Heart right ventricle (tissue), 16 donors: Measurements from ENCODE around the gene NR1H4. TPM values are rescaled to one million over a fixed set of nuclear protein-coding genes. Genes with fewer than 3 reads are reported as not detected.

Experiments used
- ATAC-seq, 8 donors: fragments of 200-7000 bp; cut with Tn5 transposase; one replicate each; pipeline ENCODE4 v1.9.1; 2020; ENCODE audit warnings: mild to moderate bottlenecking in 8 of 8, moderate library complexity in 8 of 8, moderate number of reproducible peaks in 1 of 8
- DNase-seq, 2 donors: peaks; one replicate each; pipeline ENCODE4 v3.0.0-alpha.2; 2020
- H3K27ac ChIP-seq, 10 donors: fragments of 200-600 bp; sonication (generic) in 2 of 10; one replicate each; pipeline versions ENCODE4 v1.5.0 to v1.8.0; 2020 to 2022; ENCODE audit warnings: mild to moderate bottlenecking in 3 of 10
- H3K27me3 ChIP-seq, 7 donors: fragments of 200-600 bp; one replicate each; pipeline ENCODE4 v1.8.0; 2021 to 2022; ENCODE audit warnings: mild to moderate bottlenecking in 2 of 7
- H3K36me3 ChIP-seq, 9 donors: fragments of 200-600 bp; sonication (generic) in 1 of 9; one replicate each; pipeline versions ENCODE4 v1.5.0 to v1.8.0; 2020 to 2022; ENCODE audit warnings: mild to moderate bottlenecking in 2 of 9
- H3K4me1 ChIP-seq, 9 donors: fragments of 200-600 bp; sonication (generic) in 1 of 9; one replicate each; pipeline versions ENCODE4 v1.5.0 to v1.8.0; 2020 to 2022; ENCODE audit warnings: mild to moderate bottlenecking in 4 of 9
- H3K4me3 ChIP-seq, 10 donors: fragments of 200-600 bp; sonication (generic) in 2 of 10; one replicate each; pipeline versions ENCODE4 v1.5.0 to v1.8.0; 2020 to 2022; ENCODE audit warnings: mild to moderate bottlenecking in 7 of 10, moderate library complexity in 2 of 10
- H3K9me3 ChIP-seq, 11 donors: fragments of 200-600 bp in 10 of 11; sonication (generic) in 2 of 11; one replicate each; pipeline versions ENCODE4 v1.5.0 to v1.8.0; 2013 to 2022; ENCODE audit warnings: mild to moderate bottlenecking in 2 of 11, control low read depth in 1 of 11, moderate library complexity in 1 of 11
- WGBS, 2 donors: extraction: QIAGEN DNeasy Blood & Tissue Kit; methylation state at CpG; one replicate each; pipeline ENCODE4 v1.1.7; 2013; ENCODE audit warnings: inconsistent platforms in 1 of 2; 5-methylcytosine and 5-hydroxymethylcytosine counted together
- intact Hi-C, 10 donors: fragments of 100-400 bp; cut with DNase I; formaldehyde crosslinking; loops; one replicate each; pipeline versions ENCODE4 v1.11.1 to v1.14.2; 2022
- polyA plus RNA-seq, 2 donors: library from polyadenylated mRNA; stranded (reverse); fragments of 200-250 nt; gene quantifications; one replicate each; pipeline ENCODE4 v1.2.3, GENCODE V29; 2013
- total RNA-seq, 10 donors: library from RNA; stranded (reverse); fragmentation: NEBNext Ultra II Directional in 3 of 10; extraction: Animal tissue kit (Norgen Biotek cat#: 25700) in 3 of 10; gene quantifications; one replicate each; pipeline versions ENCODE4 v1.2.1 to v1.2.4, GENCODE V29; 2021 to 2023
- TF ChIP-seq, protein P1 (sequence below), 9 donors: fragments of 200-600 bp; sonication (generic) in 2 of 9; IDR thresholded peaks; one replicate each; pipeline versions ENCODE4 v1.5.0 to v1.8.0; 2021 to 2022; ENCODE audit warnings: antibody characterized with exemption in 9 of 9, mild to moderate bottlenecking in 5 of 9, moderate library complexity in 1 of 9
- donor health status: Arrhythmogenic right ventricular cardiomyopathy.
- donor health status: ischemic (EF 13 %, LVEDD 7.1; RV severe dilation, severe dysfunction).
- donor health status: healthy with polysubstance abuse.
- donor health status: DM: no; HTN: yes; CAD: no.
- donor health status: DM: no; HTN: no; CAD: no.
- donor health status: ischemic (EF 25% LVEDD 6.9; RV normal size, moderate dysfunction).
- donor health status: ischemic (EF 25% LVEDD 5.7; RV mildly dilated, moderate dysfunction).
- donor health status: healthy.
- donor health status: DM: yes; HTN: yes; CAD: no.
- donor health status: Ischemic cardiomyopathy.
- donor health status: ischemic (EF 35%, LVEDD 5.7; RV mildly dilated, moderate dysfunction).
- donor health status: nonischemic (EF 11% LVEDD 7.7; RV severe dilation, severe dysfunction).
- donor health status: DM: yes; HTN: yes; CAD: no.
- donor health status: PGD.
- donor health status: ischemic (EF 29% LVEDD 5.4; RV normal size, mild dysfunction).
- donor health status: nonischemic (EF 23%, LVEDD 6.1; RV moderate dilation, normal function).

The NR1H4 gene
- total and polyA plus RNA-seq, 12 donors, result 0.15 TPM; not detected in 11

DNA sequence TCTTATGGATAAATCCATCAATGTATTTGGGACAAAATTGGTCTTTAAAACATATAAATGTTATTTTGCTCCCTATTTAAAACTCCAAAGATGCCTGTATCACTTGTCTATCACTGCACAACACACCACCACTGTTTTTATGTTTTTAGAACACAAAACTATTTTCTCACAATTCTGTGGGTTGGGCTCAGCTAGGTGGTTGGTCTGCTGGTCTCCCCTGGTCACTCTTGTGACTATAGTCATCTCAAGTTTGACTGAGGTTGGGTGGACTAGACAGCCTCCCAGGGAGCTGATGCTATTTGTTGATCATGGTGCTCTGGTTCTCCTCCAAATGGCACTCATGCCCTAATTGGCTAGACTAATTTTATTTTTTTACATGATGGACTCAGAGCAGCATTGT lies 39.5 kb upstream of the NR1H4 start:
- intact Hi-C loops, result no loop called here
- no peaks in the 10 kb centered on the region for H3K36me3 ChIP-seq
- H3K9me3 ChIP-seq, result peaks cover 0 to 7% (median 0%) of the 10 kb centered on the region in 11 donors
- TF ChIP-seq, protein P1, sequence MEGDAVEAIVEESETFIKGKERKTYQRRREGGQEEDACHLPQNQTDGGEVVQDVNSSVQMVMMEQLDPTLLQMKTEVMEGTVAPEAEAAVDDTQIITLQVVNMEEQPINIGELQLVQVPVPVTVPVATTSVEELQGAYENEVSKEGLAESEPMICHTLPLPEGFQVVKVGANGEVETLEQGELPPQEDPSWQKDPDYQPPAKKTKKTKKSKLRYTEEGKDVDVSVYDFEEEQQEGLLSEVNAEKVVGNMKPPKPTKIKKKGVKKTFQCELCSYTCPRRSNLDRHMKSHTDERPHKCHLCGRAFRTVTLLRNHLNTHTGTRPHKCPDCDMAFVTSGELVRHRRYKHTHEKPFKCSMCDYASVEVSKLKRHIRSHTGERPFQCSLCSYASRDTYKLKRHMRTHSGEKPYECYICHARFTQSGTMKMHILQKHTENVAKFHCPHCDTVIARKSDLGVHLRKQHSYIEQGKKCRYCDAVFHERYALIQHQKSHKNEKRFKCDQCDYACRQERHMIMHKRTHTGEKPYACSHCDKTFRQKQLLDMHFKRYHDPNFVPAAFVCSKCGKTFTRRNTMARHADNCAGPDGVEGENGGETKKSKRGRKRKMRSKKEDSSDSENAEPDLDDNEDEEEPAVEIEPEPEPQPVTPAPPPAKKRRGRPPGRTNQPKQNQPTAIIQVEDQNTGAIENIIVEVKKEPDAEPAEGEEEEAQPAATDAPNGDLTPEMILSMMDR (IDR thresholded peaks at IDR 0.05), result no peak
- no peak overlapping the region for H3K27ac ChIP-seq
- no peak overlapping the region for H3K4me3 ChIP-seq
- ATAC-seq (no peak), DNase-seq (no peak)
- H3K27me3 ChIP-seq, result peaks cover 0 to 5% (median 0%) of the 10 kb centered on the region in 7 donors
- H3K4me1 ChIP-seq, result peaks cover 0 to 12% (median 0%) of the 10 kb centered on the region in 9 donors

DNA sequence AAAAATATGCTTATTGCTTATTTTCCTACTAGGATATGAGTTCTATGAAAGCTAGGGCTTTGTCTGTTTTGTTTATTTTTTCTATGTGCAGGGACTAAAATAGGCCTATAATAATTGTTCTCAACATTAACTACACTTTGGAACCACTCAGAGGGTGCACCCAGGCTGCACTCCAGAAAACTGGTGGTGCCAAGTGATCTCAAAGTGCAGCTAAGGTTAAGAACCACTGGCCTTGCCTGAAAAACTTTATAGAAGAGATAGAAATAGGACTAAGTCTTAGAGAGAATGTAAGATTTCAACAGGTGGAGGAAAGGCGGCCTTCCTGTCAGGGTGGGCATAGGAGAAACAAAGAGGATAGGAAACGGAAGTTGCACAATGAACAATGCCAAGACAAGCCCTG lies 37.7 kb upstream of the NR1H4 start:
- TF ChIP-seq, protein P1 (IDR thresholded peaks at IDR 0.05), result no peak
- H3K4me3 ChIP-seq, result no peak overlapping the region
- H3K27me3 ChIP-seq, result peaks cover 0 to 5% (median 0%) of the 10 kb centered on the region in 7 donors
- no peak overlapping the region for H3K27ac ChIP-seq
- intact Hi-C loops, result no loop called here
- ATAC-seq (no peak), DNase-seq (no peak)
- no peaks in the 10 kb centered on the region for H3K36me3 ChIP-seq
- WGBS, 2 donors, result 58 to 79% methylated on average over 2 of the region's 2 CpGs
- peaks cover 0 to 7% (median 0%) of the 10 kb centered on the region in 11 donors for H3K9me3 ChIP-seq
- H3K4me1 ChIP-seq, result peaks cover 0 to 12% (median 0%) of the 10 kb centered on the region in 9 donors

- no peak overlapping the region for H3K4me3 ChIP-seq
- TF ChIP-seq, protein P1 (IDR thresholded peaks at IDR 0.05), result no peak
- H3K27ac ChIP-seq, result no peak overlapping the region
- intact Hi-C loops, result no loop called here
- H3K36me3 ChIP-seq, result no peaks in the 10 kb centered on the region
- H3K4me1 ChIP-seq, result peaks cover 0 to 12% (median 0%) of the 10 kb centered on the region in 9 donors
- 54 to 58% methylated on average over 6 of the region's 6 CpGs for WGBS, 2 donors
- no peak for DNase-seq
- H3K9me3 ChIP-seq, result peaks cover 0 to 7% (median 0%) of the 10 kb centered on the region in 11 donors
- peaks cover 0 to under 1% (median 0%) of the 10 kb centered on the region in 7 donors for H3K27me3 ChIP-seq
- no peak for ATAC-seq
Observed at GRCh38 chr12:100437038-100437841, 36.4 kb upstream of the NR1H4 start.

GRCh38 chr12:100439797-100440196 lies 33.9 kb upstream of the NR1H4 start:
- DNase-seq (no peak), ATAC-seq (no peak)
- TF ChIP-seq, protein P1 (IDR thresholded peaks at IDR 0.05), result no peak
- no peak overlapping the region for H3K27ac ChIP-seq
- peaks cover 0 to 9% (median 0%) of the 10 kb centered on the region in 9 donors for H3K4me1 ChIP-seq
- intact Hi-C loops, result no loop called here
- no peaks in the 10 kb centered on the region for H3K9me3 ChIP-seq
- H3K36me3 ChIP-seq, result no peaks in the 10 kb centered on the region
- WGBS, 2 donors, result 81 to 89% methylated on average over 2 of the region's 2 CpGs
- no peak overlapping the region for H3K4me3 ChIP-seq
- no peaks in the 10 kb centered on the region for H3K27me3 ChIP-seq
